Measurements from ENCODE around the gene ADAMTS16.

Gene ADAMTS16

GRCh38 chr5:5318426-5319190 lies 178.5 kb downstream of the ADAMTS16 start:
- TF ChIP-seq PAX5 (IDR thresholded peaks at IDR 0.05; ENCODE audit: insufficient read depth, low read length, severe bottlenecking) (no peak), POU2F2 (IDR thresholded peaks at IDR 0.05; ENCODE audit: low read depth, low read length) (no peak), TAF1 (IDR thresholded peaks at IDR 0.05; ENCODE audit: low read depth, low read length) (no peak), SPI1 (IDR thresholded peaks at IDR 0.05; ENCODE audit: low read depth, low read length) (no peak), POLR2A (IDR thresholded peaks at IDR 0.05; ENCODE audit: low read depth, low read length) (no peak), POLR2AphosphoS5 (IDR thresholded peaks at IDR 0.05; ENCODE audit: low read depth, low read length) (no peak)
- FAIRE-seq (no peak), DNase-seq (ENCODE audit: insufficient read length, low spot score) (no peak)

- DNase-seq (ENCODE audit: insufficient read length, low spot score) (no peak), FAIRE-seq (no peak)
- TF ChIP-seq PAX5 (IDR thresholded peaks at IDR 0.05; ENCODE audit: insufficient read depth, low read length, severe bottlenecking): no peak
- TF ChIP-seq POLR2AphosphoS5 (IDR thresholded peaks at IDR 0.05; ENCODE audit: low read depth, low read length): no peak
- TF ChIP-seq POU2F2 (IDR thresholded peaks at IDR 0.05; ENCODE audit: low read depth, low read length): no peak
- no peak for TF ChIP-seq SPI1 (IDR thresholded peaks at IDR 0.05; ENCODE audit: low read depth, low read length)
- no peak for TF ChIP-seq TAF1 (IDR thresholded peaks at IDR 0.05; ENCODE audit: low read depth, low read length)
- TF ChIP-seq POLR2A (IDR thresholded peaks at IDR 0.05; ENCODE audit: low read depth, low read length): no peak
Observed at GRCh38 chr5:5320062-5320805, 180.1 kb downstream of the ADAMTS16 start.

GRCh38 chr5:5321137-5321536 lies 181.0 kb downstream of the ADAMTS16 start:
- TF ChIP-seq POLR2A (IDR thresholded peaks at IDR 0.05; ENCODE audit: low read depth, low read length) (no peak), POU2F2 (IDR thresholded peaks at IDR 0.05; ENCODE audit: low read depth, low read length) (no peak)
- DNase-seq (ENCODE audit: insufficient read length, low spot score) (no peak), FAIRE-seq (peak; percentile 40)

DNA sequence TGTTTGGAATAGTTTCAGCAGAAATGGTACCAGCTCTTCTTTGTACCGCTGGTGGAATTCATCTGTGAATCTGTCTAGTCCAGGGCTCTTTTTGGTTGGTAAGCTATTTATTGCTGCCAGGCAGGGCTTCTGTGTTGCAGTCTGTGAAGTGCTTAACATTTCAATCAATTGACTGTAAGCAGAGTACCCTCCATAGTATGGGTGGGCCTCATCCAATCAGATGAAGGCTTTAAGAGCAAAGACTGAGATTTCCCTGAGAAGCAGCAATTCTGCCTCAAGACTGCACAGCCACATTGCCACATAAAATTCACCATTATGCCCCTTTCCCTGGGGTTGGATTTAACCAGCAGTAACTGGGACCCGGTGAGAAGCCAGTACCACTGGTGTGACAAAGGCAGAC lies 183.4 kb downstream of the ADAMTS16 start:
- FAIRE-seq: no peak

GRCh38 chr5:5326115-5326758 lies 186.1 kb downstream of the ADAMTS16 start:
- no peak for DNase-seq (ENCODE audit: insufficient read length, low spot score)
- FAIRE-seq: no peak
- TF ChIP-seq PAX5 (IDR thresholded peaks at IDR 0.05; ENCODE audit: insufficient read depth, low read length, severe bottlenecking): no peak
- no peak for TF ChIP-seq TAF1 (IDR thresholded peaks at IDR 0.05; ENCODE audit: low read depth, low read length)
- TF ChIP-seq SPI1 (IDR thresholded peaks at IDR 0.05; ENCODE audit: low read depth, low read length): no peak
- no peak for TF ChIP-seq POU2F2 (IDR thresholded peaks at IDR 0.05; ENCODE audit: low read depth, low read length)
- no peak for TF ChIP-seq POLR2A (IDR thresholded peaks at IDR 0.05; ENCODE audit: low read depth, low read length)
- TF ChIP-seq POLR2AphosphoS5 (IDR thresholded peaks at IDR 0.05; ENCODE audit: low read depth, low read length): no peak

More for the DNA sequence above, 183.4 kb downstream of the ADAMTS16 start:
- no peak for DNase-seq (ENCODE audit: insufficient read length, low spot score)
- no peak for TF ChIP-seq TAF1 (IDR thresholded peaks at IDR 0.05; ENCODE audit: low read depth, low read length)
- TF ChIP-seq POLR2AphosphoS5 (IDR thresholded peaks at IDR 0.05; ENCODE audit: low read depth, low read length): no peak
- no peak for TF ChIP-seq PAX5 (IDR thresholded peaks at IDR 0.05; ENCODE audit: insufficient read depth, low read length, severe bottlenecking)
- no peak for TF ChIP-seq POLR2A (IDR thresholded peaks at IDR 0.05; ENCODE audit: low read depth, low read length)
- TF ChIP-seq POU2F2 (IDR thresholded peaks at IDR 0.05; ENCODE audit: low read depth, low read length): no peak
- no peak for TF ChIP-seq SPI1 (IDR thresholded peaks at IDR 0.05; ENCODE audit: low read depth, low read length)

GRCh38 chr5:5327126-5327525 lies 187.0 kb downstream of the ADAMTS16 start:
- DNase-seq (ENCODE audit: insufficient read length, low spot score) (no peak), FAIRE-seq (no peak)
- TF ChIP-seq PAX5 (IDR thresholded peaks at IDR 0.05; ENCODE audit: insufficient read depth, low read length, severe bottlenecking): no peak

GRCh38 chr5:5330728-5331452 lies 190.8 kb downstream of the ADAMTS16 start:
- DNase-seq (ENCODE audit: insufficient read length, low spot score): no peak
- TF ChIP-seq TAF1 (IDR thresholded peaks at IDR 0.05; ENCODE audit: low read depth, low read length) (no peak), POLR2AphosphoS5 (IDR thresholded peaks at IDR 0.05; ENCODE audit: low read depth, low read length) (no peak), PAX5 (IDR thresholded peaks at IDR 0.05; ENCODE audit: insufficient read depth, low read length, severe bottlenecking) (no peak), POLR2A (IDR thresholded peaks at IDR 0.05; ENCODE audit: low read depth, low read length) (no peak), SPI1 (IDR thresholded peaks at IDR 0.05; ENCODE audit: low read depth, low read length) (no peak), POU2F2 (IDR thresholded peaks at IDR 0.05; ENCODE audit: low read depth, low read length) (no peak)
- no peak for FAIRE-seq

DNA sequence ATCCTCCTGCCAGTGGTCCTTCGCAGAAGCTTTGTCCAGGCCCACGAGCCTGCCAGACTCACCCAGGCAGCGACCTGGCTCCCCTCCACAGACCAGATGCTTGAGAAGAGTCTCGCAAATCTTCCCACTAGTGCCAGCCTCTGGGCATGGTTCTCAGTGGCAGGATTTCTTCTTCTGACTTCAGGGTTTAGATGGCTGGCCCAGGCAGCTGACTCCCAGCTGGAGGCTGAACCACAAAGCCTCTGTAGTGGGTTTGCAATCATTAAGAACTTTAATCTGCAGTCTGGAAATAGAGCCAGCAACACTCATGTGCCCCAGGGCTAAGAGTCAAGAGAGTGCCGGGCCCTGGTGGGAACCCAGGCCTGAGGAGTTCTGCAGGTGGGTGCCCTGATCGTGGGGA lies 191.7 kb downstream of the ADAMTS16 start:
- DNase-seq (ENCODE audit: insufficient read length, low spot score) (no peak), FAIRE-seq (no peak)
- TF ChIP-seq SPI1 (IDR thresholded peaks at IDR 0.05; ENCODE audit: low read depth, low read length) (no peak), POU2F2 (IDR thresholded peaks at IDR 0.05; ENCODE audit: low read depth, low read length) (no peak), POLR2AphosphoS5 (IDR thresholded peaks at IDR 0.05; ENCODE audit: low read depth, low read length) (no peak), TAF1 (IDR thresholded peaks at IDR 0.05; ENCODE audit: low read depth, low read length) (no peak), PAX5 (IDR thresholded peaks at IDR 0.05; ENCODE audit: insufficient read depth, low read length, severe bottlenecking) (no peak), POLR2A (IDR thresholded peaks at IDR 0.05; ENCODE audit: low read depth, low read length) (no peak)

DNA sequence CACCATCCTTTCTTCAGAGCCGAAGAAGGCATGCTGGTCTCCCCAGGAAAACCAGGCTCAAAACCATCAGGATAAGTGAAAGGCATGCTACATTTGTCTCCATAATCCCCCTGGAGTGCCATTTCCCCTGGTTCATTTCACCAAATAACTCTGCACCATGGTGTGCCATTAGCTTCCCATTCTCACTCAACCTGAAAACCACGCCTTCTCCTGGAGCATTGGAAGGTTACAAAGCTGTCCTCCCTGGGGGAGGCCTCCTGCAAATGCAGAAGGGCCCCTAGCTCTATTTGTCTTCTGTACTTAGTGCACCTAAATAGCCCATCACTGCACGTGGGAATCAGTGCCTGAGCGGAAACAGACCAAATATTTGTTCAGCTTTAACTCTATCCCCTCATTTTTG lies 192.2 kb downstream of the ADAMTS16 start:
- FAIRE-seq (no peak), DNase-seq (ENCODE audit: insufficient read length, low spot score) (no peak)
- TF ChIP-seq POLR2AphosphoS5 (IDR thresholded peaks at IDR 0.05; ENCODE audit: low read depth, low read length): no peak
- no peak for TF ChIP-seq TAF1 (IDR thresholded peaks at IDR 0.05; ENCODE audit: low read depth, low read length)
- no peak for TF ChIP-seq SPI1 (IDR thresholded peaks at IDR 0.05; ENCODE audit: low read depth, low read length)
- TF ChIP-seq POU2F2 (IDR thresholded peaks at IDR 0.05; ENCODE audit: low read depth, low read length): no peak
- no peak for TF ChIP-seq POLR2A (IDR thresholded peaks at IDR 0.05; ENCODE audit: low read depth, low read length)
- no peak for TF ChIP-seq PAX5 (IDR thresholded peaks at IDR 0.05; ENCODE audit: insufficient read depth, low read length, severe bottlenecking)
